Right lobe of liver (tissue), 6 donors: ENCODE data around the gene GLTP. TPM values are rescaled to one million over a fixed set of nuclear protein-coding genes. Genes with fewer than 3 reads are reported as not detected.

Experiments
- ATAC-seq, 4 donors: fragments of 200-7000 bp; cut with Tn5 transposase; one replicate each; pipeline ENCODE4 v1.9.1; 2020; ENCODE audit warnings: mild to moderate bottlenecking in 4 of 4, moderate library complexity in 4 of 4
- DNase-seq, 3 donors: peaks; one replicate each; pipeline ENCODE4 v3.0.0-alpha.2; 2020
- H3K27ac ChIP-seq, 3 donors: fragments of 200-600 bp; one replicate each; pipeline ENCODE4 v1.8.0; 2022
- H3K27me3 ChIP-seq, 2 donors: fragments of 200-600 bp; one replicate each; pipeline ENCODE4 v1.8.0; 2022
- H3K36me3 ChIP-seq, 4 donors: fragments of 200-600 bp; sonication (generic) in 1 of 4; one replicate each; pipeline versions ENCODE4 v1.5.1 to v1.8.0; 2017 to 2022; ENCODE audit warnings: control low read depth in 1 of 4
- H3K4me1 ChIP-seq, 4 donors: fragments of 200-600 bp; sonication (generic) in 1 of 4; one replicate each; pipeline versions ENCODE4 v1.5.1 to v1.8.0; 2017 to 2022; ENCODE audit warnings: control low read depth in 1 of 4
- H3K4me3 ChIP-seq, 3 donors: fragments of 200-600 bp; one replicate each; pipeline ENCODE4 v1.8.0; 2022
- H3K9me3 ChIP-seq, 4 donors: fragments of 200-600 bp; sonication (generic) in 1 of 4; one replicate each; pipeline versions ENCODE4 v1.5.1 to v1.8.0; 2017 to 2022; ENCODE audit warnings: control low read depth in 1 of 4
- POLR2A ChIP-seq: fragments of 450-650 bp; IDR thresholded peaks from one replicate; pipeline ENCODE4 v1.6.1; 2017; ENCODE audit warnings: antibody characterized with exemption, mild to moderate bottlenecking
- WGBS: methylation state at CpG from one replicate; pipeline ENCODE4 v1.1.6; 2018; ENCODE audit warnings: low coverage, low lambda C conversion rate; ENCODE audit not compliant: insufficient coverage; ENCODE audit errors: missing lambda C conversion rate; 5-methylcytosine and 5-hydroxymethylcytosine counted together
- intact Hi-C, 2 donors: fragments of 100-400 bp; cut with DNase I; formaldehyde crosslinking; loops; one replicate each; pipeline versions ENCODE4 v1.11.2 to v1.14.1; 2022
- total RNA-seq, 6 experiments: library from RNA; depleted of rRNA in 2 of 6; stranded (reverse); fragments of >200 nt in 2 of 6; fragmentation: NEBNext Ultra II Directional in 3 of 6; extraction: Animal tissue kit (Norgen Biotek cat#: 25700) in 3 of 6; gene quantifications; one replicate each; pipeline versions ENCODE4 v1.1.0 to v1.2.4, GENCODE V29; 2016 to 2023
- TF ChIP-seq, protein P1 (sequence below), 4 donors: fragments of 200-600 bp in 3 of 4; fragments of 450-650 bp in 1 of 4; IDR thresholded peaks; one replicate each; pipeline versions ENCODE4 v1.5.1 to v1.8.0; 2016 to 2022; ENCODE audit warnings: antibody characterized with exemption in 4 of 4, mild to moderate bottlenecking in 2 of 4
- donor health status: DM: no; HTN: yes; CAD: no.
- donor health status: DM: no; HTN: no; CAD: no.
- donor health status: DM: no; HTN: no; CAD: no.
- donor health status: DM: no; HTN: yes; CAD: no.
- donor health status: DM: no; HTN: yes; CAD: no.

Gene GLTP
- total RNA-seq, 6 experiments from 2014 or later = 9.8 to 20.8 (median 13.6) TPM

DNA sequence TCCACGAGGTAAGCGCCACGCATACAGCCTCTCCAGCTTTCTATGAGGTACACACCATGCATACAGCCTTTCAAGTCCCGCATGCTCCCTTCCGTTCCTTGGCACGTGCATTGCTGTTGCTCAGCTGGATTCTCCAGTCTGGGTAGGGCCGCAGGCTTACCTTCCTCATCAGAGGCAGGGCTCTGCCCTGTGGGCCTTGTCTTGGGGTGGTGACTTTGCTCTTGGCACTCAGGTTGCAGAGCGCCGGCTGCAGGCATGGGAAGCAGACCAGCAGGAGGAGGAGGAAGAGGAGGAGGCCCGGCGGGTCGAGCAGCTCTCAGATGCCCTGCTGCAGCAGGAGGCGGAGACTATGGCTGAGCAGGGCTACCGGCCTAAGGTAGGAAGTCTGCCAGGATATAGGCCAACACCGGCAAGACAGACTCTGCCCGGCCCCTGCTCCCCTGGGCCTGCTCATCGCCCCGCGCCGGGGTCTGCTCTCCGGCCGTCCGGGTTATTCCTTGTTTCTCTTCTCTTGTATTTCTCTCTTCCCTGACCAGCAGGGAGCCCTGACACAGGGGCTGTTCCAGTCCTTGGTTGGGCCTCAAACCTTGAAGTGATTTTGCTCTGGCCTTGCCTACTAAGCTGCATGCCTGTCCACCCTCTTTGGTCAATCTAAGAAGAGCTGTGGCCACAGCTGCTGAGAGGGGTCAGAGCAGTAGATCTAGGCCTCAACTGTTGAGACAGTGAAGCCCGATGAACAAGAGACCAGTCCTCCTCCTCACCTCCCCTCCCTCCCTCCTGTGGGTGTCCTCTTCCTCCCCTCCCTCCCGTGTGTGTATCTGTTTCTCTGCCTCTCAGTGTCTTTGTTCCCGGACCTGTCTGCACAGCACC is 35.1 kb upstream of the GLTP start:
- WGBS = 89% methylated on average over 10 of the region's 26 CpGs
- Histone ChIP-seq H3K4me3 (no peak overlapping the region), H3K27ac (no peak overlapping the region), H3K4me1 (peaks cover 0 to 9% (median under 1%) of the 10 kb centered on the region in 4 donors), H3K9me3 (no peaks in the 10 kb centered on the region), H3K27me3 (no peaks in the 10 kb centered on the region), H3K36me3 (peaks cover 0 to 50% (median 12%) of the 10 kb centered on the region in 4 donors)
- no peak for DNase-seq
- TF ChIP-seq, protein P1, sequence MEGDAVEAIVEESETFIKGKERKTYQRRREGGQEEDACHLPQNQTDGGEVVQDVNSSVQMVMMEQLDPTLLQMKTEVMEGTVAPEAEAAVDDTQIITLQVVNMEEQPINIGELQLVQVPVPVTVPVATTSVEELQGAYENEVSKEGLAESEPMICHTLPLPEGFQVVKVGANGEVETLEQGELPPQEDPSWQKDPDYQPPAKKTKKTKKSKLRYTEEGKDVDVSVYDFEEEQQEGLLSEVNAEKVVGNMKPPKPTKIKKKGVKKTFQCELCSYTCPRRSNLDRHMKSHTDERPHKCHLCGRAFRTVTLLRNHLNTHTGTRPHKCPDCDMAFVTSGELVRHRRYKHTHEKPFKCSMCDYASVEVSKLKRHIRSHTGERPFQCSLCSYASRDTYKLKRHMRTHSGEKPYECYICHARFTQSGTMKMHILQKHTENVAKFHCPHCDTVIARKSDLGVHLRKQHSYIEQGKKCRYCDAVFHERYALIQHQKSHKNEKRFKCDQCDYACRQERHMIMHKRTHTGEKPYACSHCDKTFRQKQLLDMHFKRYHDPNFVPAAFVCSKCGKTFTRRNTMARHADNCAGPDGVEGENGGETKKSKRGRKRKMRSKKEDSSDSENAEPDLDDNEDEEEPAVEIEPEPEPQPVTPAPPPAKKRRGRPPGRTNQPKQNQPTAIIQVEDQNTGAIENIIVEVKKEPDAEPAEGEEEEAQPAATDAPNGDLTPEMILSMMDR (IDR thresholded peaks at IDR 0.05) = no peak
- TF ChIP-seq POLR2A = no peak
- no peak for ATAC-seq
- intact Hi-C loops = no loop called here

DNA sequence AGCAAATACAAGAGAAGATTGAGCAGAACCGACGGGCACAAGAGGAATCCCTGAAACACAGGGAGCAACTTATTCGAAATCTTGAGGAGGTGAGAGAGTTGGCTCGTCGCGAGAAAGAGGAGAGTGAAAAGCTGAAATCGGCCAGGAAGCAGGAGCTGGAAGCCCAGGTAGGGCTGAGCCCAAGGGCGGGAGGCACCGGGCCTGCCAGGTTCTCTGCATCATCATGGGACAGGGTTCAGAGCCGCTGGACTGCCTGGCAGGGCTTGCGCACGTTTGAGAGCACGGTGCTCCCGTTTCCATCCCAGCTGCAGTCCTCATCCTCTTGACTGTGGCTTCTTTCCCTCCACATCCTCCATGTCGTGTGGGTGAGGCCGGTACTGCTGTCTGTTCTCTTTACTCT is 34.1 kb upstream of the GLTP start:
- H3K27ac ChIP-seq = no peak overlapping the region
- WGBS = 86% methylated on average over 9 of the region's 16 CpGs
- intact Hi-C loops = no loop called here
- H3K4me1 ChIP-seq = peaks cover 0 to 11% (median 3%) of the 10 kb centered on the region in 4 donors
- H3K27me3 ChIP-seq = no peaks in the 10 kb centered on the region
- H3K36me3 ChIP-seq = peaks cover 0 to 43% (median 12%) of the 10 kb centered on the region in 4 donors
- DNase-seq = no peak
- TF ChIP-seq POLR2A = no peak
- TF ChIP-seq, protein P1 (IDR thresholded peaks at IDR 0.05) = no peak
- H3K9me3 ChIP-seq = no peaks in the 10 kb centered on the region
- H3K4me3 ChIP-seq = no peak overlapping the region
- ATAC-seq = no peak

DNA sequence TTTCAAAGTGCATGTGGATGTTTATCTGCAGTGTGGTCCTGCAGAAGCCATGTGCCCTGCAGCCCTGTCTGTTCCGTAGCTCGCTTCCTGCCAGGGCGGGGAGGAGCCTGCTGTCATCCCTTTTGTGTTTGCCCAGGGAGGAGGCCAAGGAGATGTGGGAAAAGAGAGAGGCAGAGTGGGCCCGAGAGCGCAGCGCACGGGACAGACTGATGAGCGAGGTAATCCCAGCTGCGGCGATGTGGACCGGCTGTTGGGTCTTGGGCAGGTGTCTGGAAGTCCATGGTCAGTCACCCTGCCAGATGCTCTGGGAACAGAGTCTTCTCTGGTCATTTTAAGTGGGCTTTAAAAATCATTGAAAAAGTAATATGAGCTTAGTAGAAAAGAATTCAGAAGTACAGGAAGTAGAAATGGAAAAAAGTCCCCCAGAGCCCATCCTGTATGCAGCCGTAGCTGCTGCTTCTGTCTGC is 32.5 kb upstream of the GLTP start:
- H3K36me3 ChIP-seq = peaks cover 0 to 36% (median 12%) of the 10 kb centered on the region in 4 donors
- no peaks in the 10 kb centered on the region for H3K9me3 ChIP-seq
- no peak for ATAC-seq
- no peaks in the 10 kb centered on the region for H3K27me3 ChIP-seq
- DNase-seq = peak in 1 of 3 donors; percentile 31
- peaks cover 0 to 11% (median 3%) of the 10 kb centered on the region in 4 donors for H3K4me1 ChIP-seq
- TF ChIP-seq, protein P1 (IDR thresholded peaks at IDR 0.05) = no peak
- TF ChIP-seq POLR2A = no peak
- intact Hi-C loops = no loop called here
- no peak overlapping the region for H3K27ac ChIP-seq
- H3K4me3 ChIP-seq = no peak overlapping the region
- 79% methylated on average over 9 of the region's 12 CpGs for WGBS

DNA sequence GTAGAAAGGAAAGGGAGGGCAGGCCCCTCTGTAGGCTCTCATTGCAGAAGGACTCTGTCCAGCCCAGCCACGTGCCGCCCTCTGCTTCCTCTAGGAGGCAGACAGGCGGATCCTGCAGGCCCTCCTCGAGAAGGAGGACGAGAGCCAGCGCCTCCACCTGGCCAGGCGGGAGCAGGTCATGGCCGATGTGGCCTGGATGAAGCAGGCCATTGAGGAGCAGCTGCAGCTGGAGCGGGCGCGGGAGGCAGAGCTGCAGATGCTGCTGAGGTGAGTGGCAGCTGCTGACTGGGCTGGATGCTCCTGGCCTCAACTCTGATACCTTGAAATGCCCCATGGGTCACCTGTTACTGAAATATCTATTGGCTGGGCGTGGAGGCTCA is 30.6 kb upstream of the GLTP start:
- Histone ChIP-seq H3K27ac (peak overlapping the region in 1 of 3 donors; percentile 42), H3K4me1 (peaks cover 0 to 11% (median 3%) of the 10 kb centered on the region in 4 donors), H3K4me3 (no peak overlapping the region), H3K36me3 (peaks cover 0 to 37% (median 9%) of the 10 kb centered on the region in 4 donors), H3K27me3 (no peaks in the 10 kb centered on the region), H3K9me3 (no peaks in the 10 kb centered on the region)
- TF ChIP-seq, protein P1 (IDR thresholded peaks at IDR 0.05) = peak; percentile 12 to 42 (median 20)
- TF ChIP-seq POLR2A = no peak
- peak in 2 of 3 donors; percentile 39 to 69 for DNase-seq
- 26% methylated on average over 8 of the region's 12 CpGs for WGBS
- intact Hi-C loops = no loop called here
- peak; percentile 59 to 82 (median 64) for ATAC-seq
